ENCODE results near the gene PNRC2. TPM values are rescaled to one million over a fixed set of nuclear protein-coding genes. Genes with fewer than 3 reads are reported as not detected.

PNRC2 gene
- total RNA-seq, 4 donors from 2014 or later, result 147 to 211 (median 186) TPM

GRCh38 chr1:23966973-23967493 is 7.4 kb downstream of the PNRC2 start:
- Histone ChIP-seq H3K27me3 (no peaks in the 10 kb centered on the region), H3K36me3 (peaks cover 28 to 29% of the 10 kb centered on the region in 2 donors), H3K27ac (no peak overlapping the region), H3K4me1 (peaks cover 3 to 12% of the 10 kb centered on the region in 2 donors), H3K4me3 (replicated peaks in 1 of 3) (no peak overlapping the region), H3K9me3 (no peaks in the 10 kb centered on the region)
- intact Hi-C loops (cut with DNase I), result no loop called here
- TF ChIP-seq, protein P1, sequence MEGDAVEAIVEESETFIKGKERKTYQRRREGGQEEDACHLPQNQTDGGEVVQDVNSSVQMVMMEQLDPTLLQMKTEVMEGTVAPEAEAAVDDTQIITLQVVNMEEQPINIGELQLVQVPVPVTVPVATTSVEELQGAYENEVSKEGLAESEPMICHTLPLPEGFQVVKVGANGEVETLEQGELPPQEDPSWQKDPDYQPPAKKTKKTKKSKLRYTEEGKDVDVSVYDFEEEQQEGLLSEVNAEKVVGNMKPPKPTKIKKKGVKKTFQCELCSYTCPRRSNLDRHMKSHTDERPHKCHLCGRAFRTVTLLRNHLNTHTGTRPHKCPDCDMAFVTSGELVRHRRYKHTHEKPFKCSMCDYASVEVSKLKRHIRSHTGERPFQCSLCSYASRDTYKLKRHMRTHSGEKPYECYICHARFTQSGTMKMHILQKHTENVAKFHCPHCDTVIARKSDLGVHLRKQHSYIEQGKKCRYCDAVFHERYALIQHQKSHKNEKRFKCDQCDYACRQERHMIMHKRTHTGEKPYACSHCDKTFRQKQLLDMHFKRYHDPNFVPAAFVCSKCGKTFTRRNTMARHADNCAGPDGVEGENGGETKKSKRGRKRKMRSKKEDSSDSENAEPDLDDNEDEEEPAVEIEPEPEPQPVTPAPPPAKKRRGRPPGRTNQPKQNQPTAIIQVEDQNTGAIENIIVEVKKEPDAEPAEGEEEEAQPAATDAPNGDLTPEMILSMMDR (IDR thresholded peaks at IDR 0.05), result no peak
- no peak for TF ChIP-seq POLR2A (IDR thresholded peaks at IDR 0.05)
- no peak for DNase-seq

- H3K4me1 ChIP-seq, result peaks cover 3 to 12% of the 10 kb centered on the region in 2 donors
- intact Hi-C loops (cut with DNase I), result no loop called here
- 80 to 97% methylated on average over 2 of the region's 2 CpGs for WGBS, 2 donors
- no peak for DNase-seq
- H3K36me3 ChIP-seq, result peaks cover 28 to 29% of the 10 kb centered on the region in 2 donors
- TF ChIP-seq, protein P1 (IDR thresholded peaks at IDR 0.05), result no peak
- TF ChIP-seq POLR2A (IDR thresholded peaks at IDR 0.05), result no peak
- no peaks in the 10 kb centered on the region for H3K27me3 ChIP-seq
- H3K4me3 ChIP-seq (replicated peaks in 1 of 3), result no peak overlapping the region
- no peaks in the 10 kb centered on the region for H3K9me3 ChIP-seq
- no peak overlapping the region for H3K27ac ChIP-seq
Observed at GRCh38 chr1:23967871-23968270, 8.2 kb downstream of the PNRC2 start.

DNA sequence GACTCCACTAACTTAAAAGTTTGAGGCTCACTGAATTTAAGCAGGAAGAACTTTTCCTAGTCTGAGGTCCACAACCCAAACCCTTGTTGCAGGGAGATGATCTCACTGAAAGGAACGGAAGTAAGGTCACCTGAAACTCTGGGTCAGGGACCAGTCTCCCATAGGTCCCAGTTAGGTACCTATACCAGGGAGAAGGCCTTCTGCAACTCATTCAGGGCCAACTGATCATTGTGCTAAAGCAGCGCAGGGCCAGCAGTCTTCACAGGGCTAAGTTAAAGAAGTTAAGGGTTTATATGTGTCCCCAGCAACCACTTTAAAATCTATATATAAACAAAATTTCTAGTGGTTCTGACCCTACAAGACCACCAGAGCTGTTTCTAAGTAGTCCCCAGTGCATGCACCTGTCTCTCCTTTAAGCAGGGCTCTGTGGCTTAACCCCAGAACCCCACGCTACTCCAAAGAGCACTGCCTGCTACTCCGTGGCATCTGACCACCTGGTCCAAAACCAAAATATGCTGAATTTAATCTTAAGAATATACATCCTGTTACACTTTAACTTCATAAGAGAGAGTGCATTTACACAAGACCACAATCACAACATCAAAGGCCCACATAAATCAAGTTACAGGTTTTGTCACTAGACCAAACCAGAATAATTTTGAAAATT is 17.7 kb downstream of the PNRC2 start:
- H3K9me3 ChIP-seq, result no peaks in the 10 kb centered on the region
- no peak for TF ChIP-seq POLR2A (IDR thresholded peaks at IDR 0.05)
- H3K27ac ChIP-seq, result peak overlapping the region in 2 of 3 donors; percentile 17 to 95
- peaks cover 32 to 52% of the 10 kb centered on the region in 2 donors for H3K4me1 ChIP-seq
- no peaks in the 10 kb centered on the region for H3K36me3 ChIP-seq
- WGBS, 2 donors, result 62 to 69% methylated on average over 4 of the region's 4 CpGs
- no peaks in the 10 kb centered on the region for H3K27me3 ChIP-seq
- no peak for DNase-seq
- intact Hi-C loops (cut with DNase I), result no loop called here
- no peak overlapping the region for H3K4me3 ChIP-seq (replicated peaks in 1 of 3)

GRCh38 chr1:23977854-23978191 is 18.2 kb downstream of the PNRC2 start:
- 70 to 78% methylated on average over 1 of the region's 1 CpG for WGBS, 2 donors
- Histone ChIP-seq H3K4me3 (replicated peaks in 1 of 3) (no peak overlapping the region), H3K27me3 (no peaks in the 10 kb centered on the region), H3K9me3 (no peaks in the 10 kb centered on the region), H3K27ac (peak overlapping the region in 2 of 3 donors; percentile 17 to 95), H3K4me1 (peaks cover 32 to 57% of the 10 kb centered on the region in 2 donors), H3K36me3 (no peaks in the 10 kb centered on the region)
- TF ChIP-seq, protein P1 (IDR thresholded peaks at IDR 0.05), result no peak
- DNase-seq, result no peak
- intact Hi-C loops (cut with DNase I), result no loop called here

- intact Hi-C loops (cut with DNase I), result no loop called here
- H3K36me3 ChIP-seq, result no peaks in the 10 kb centered on the region
Observed at GRCh38 chr1:23978805-23979204, 19.2 kb downstream of the PNRC2 start.

More at GRCh38 chr1:23978805-23979204, 19.2 kb downstream of the PNRC2 start:
- no peaks in the 10 kb centered on the region for H3K27me3 ChIP-seq
- peak overlapping the region in 2 of 3 donors; percentile 91 to 94 for H3K4me3 ChIP-seq (replicated peaks in 1 of 3)
- H3K27ac ChIP-seq, result peak overlapping the region; percentile 8 to 99 (median 95)
- 3% methylated on average over 4 of the region's 4 CpGs for WGBS, 2 donors
- peaks cover 32 to 63% of the 10 kb centered on the region in 2 donors for H3K4me1 ChIP-seq
- no peak for DNase-seq
- TF ChIP-seq POLR2A (IDR thresholded peaks at IDR 0.05), result no peak
- TF ChIP-seq, protein P1 (IDR thresholded peaks at IDR 0.05), result no peak
- no peaks in the 10 kb centered on the region for H3K9me3 ChIP-seq
